ENCODE data around the gene FXR2.

DNA sequence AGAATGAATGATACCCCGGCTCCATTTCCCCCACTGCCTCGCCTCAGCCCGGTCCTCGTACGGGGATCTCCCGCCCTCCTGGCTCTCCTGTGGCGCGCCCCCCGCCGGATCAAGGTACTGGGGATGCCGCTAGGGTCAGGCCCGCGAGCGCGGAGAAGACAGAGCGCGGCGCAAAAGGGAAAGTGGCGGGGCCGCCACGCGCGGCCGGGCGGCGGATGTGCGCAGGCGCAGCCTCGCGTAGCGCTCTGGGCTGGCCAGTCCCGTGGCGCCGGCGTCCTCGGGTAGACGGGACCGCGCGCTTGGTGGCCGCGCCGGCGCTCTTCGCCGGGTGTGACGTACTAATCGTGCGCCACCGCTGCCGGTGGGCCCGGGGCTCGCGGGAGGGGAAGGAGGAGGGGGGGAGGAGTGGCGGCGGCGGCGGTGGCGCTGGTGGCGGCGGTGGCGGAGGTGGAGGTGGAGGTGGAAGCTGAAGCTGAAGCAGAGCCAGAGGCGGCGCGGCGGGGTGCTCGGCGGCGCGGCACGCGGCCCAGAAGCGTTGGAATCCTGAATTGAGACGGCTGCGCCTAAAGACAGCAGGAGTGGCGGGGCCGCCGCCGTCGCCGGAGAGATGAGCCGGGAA lies 53.0 kb downstream of the FXR2 start, which contains the start of gene SENP3:
- TF ChIP-seq, protein P1, sequence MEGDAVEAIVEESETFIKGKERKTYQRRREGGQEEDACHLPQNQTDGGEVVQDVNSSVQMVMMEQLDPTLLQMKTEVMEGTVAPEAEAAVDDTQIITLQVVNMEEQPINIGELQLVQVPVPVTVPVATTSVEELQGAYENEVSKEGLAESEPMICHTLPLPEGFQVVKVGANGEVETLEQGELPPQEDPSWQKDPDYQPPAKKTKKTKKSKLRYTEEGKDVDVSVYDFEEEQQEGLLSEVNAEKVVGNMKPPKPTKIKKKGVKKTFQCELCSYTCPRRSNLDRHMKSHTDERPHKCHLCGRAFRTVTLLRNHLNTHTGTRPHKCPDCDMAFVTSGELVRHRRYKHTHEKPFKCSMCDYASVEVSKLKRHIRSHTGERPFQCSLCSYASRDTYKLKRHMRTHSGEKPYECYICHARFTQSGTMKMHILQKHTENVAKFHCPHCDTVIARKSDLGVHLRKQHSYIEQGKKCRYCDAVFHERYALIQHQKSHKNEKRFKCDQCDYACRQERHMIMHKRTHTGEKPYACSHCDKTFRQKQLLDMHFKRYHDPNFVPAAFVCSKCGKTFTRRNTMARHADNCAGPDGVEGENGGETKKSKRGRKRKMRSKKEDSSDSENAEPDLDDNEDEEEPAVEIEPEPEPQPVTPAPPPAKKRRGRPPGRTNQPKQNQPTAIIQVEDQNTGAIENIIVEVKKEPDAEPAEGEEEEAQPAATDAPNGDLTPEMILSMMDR (IDR thresholded peaks at IDR 0.05 in 2 of 3, conservative IDR thresholded peaks at IDR 0.05 in 1 of 3; ENCODE audit: insufficient read depth in 2 of 3, low read depth in 1 of 3, low read length in 3 of 3), result no peak
- TF ChIP-seq, protein P2, sequence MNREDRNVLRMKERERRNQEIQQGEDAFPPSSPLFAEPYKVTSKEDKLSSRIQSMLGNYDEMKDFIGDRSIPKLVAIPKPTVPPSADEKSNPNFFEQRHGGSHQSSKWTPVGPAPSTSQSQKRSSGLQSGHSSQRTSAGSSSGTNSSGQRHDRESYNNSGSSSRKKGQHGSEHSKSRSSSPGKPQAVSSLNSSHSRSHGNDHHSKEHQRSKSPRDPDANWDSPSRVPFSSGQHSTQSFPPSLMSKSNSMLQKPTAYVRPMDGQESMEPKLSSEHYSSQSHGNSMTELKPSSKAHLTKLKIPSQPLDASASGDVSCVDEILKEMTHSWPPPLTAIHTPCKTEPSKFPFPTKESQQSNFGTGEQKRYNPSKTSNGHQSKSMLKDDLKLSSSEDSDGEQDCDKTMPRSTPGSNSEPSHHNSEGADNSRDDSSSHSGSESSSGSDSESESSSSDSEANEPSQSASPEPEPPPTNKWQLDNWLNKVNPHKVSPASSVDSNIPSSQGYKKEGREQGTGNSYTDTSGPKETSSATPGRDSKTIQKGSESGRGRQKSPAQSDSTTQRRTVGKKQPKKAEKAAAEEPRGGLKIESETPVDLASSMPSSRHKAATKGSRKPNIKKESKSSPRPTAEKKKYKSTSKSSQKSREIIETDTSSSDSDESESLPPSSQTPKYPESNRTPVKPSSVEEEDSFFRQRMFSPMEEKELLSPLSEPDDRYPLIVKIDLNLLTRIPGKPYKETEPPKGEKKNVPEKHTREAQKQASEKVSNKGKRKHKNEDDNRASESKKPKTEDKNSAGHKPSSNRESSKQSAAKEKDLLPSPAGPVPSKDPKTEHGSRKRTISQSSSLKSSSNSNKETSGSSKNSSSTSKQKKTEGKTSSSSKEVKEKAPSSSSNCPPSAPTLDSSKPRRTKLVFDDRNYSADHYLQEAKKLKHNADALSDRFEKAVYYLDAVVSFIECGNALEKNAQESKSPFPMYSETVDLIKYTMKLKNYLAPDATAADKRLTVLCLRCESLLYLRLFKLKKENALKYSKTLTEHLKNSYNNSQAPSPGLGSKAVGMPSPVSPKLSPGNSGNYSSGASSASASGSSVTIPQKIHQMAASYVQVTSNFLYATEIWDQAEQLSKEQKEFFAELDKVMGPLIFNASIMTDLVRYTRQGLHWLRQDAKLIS (CRISPR knock-in tag; IDR thresholded peaks at IDR 0.05), result no peak
- no peak for TF ChIP-seq HNRNPL (IDR thresholded peaks at IDR 0.05; ENCODE audit: low read depth, low read length)
- TF ChIP-seq JUNB (CRISPR knock-in tag; conservative IDR thresholded peaks at IDR 0.05), result no peak
- no peak for TF ChIP-seq U2AF2 (optimal IDR thresholded peaks at IDR 0.05; ENCODE audit: low read depth, low read length)
- TF ChIP-seq, protein P3, sequence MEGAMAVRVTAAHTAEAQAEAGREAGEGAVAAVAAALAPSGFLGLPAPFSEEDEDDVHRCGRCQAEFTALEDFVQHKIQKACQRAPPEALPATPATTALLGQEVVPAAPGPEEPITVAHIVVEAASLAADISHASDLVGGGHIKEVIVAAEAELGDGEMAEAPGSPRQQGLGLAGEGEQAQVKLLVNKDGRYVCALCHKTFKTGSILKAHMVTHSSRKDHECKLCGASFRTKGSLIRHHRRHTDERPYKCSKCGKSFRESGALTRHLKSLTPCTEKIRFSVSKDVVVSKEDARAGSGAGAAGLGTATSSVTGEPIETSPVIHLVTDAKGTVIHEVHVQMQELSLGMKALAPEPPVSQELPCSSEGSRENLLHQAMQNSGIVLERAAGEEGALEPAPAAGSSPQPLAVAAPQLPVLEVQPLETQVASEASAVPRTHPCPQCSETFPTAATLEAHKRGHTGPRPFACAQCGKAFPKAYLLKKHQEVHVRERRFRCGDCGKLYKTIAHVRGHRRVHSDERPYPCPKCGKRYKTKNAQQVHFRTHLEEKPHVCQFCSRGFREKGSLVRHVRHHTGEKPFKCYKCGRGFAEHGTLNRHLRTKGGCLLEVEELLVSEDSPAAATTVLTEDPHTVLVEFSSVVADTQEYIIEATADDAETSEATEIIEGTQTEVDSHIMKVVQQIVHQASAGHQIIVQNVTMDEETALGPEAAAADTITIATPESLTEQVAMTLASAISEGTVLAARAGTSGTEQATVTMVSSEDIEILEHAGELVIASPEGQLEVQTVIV (CRISPR knock-in tag; IDR thresholded peaks at IDR 0.05; ENCODE audit: borderline replicate concordance), result no peak
- no peak for TF ChIP-seq ZNF174 (CRISPR knock-in tag; IDR thresholded peaks at IDR 0.05)
- no peak for TF ChIP-seq CHD1 (IDR thresholded peaks at IDR 0.05; ENCODE audit: low read length)
- TF ChIP-seq BMI1 (IDR thresholded peaks at IDR 0.05; ENCODE audit: low read length), result no peak
- no peak; the same call in 1 of the 2 replicates for TF ChIP-seq SP1 (CRISPR knock-in tag; IDR thresholded peaks at IDR 0.05)
- peak; percentile 77 for TF ChIP-seq POLR2A (conservative IDR thresholded peaks at IDR 0.05)

All from K562 (cell line).